GM18511 (cell line): ENCODE data around the gene F10.
"Not testable (repeated sequence)": the region's sequence is repeated elsewhere in the genome, so short reads cannot be mapped to it uniquely, and the experiment has no call there.

ENCODE experiments used
- ATAC-seq: cut with Tn5 transposase; IDR thresholded peaks from one replicate; pipeline ENCODE4 v1.9.1; 2021; ENCODE audit warnings: mild to moderate bottlenecking, moderate library complexity; ENCODE audit not compliant: unreplicated experiment

F10 gene

GRCh38 chr13:113122550-113123225 lies at the start of gene F10:
Gene F10, plus strand, starts transcription at chr13:113122799. Its CDS starts 57 bp downstream, at chr13:113122856.
- no peak for ATAC-seq

- no peak for ATAC-seq
Observed at GRCh38 chr13:113073942-113074341, 48.7 kb upstream of the F10 start.

GRCh38 chr13:113074401-113074800 lies 48.2 kb upstream of the F10 start:
- ATAC-seq: no peak

- ATAC-seq: no peak
Observed at GRCh38 chr13:113074876-113075275, 47.7 kb upstream of the F10 start.

- ATAC-seq: no peak
Observed at GRCh38 chr13:113075711-113076110, 46.9 kb upstream of the F10 start.

- ATAC-seq: no peak
Observed at GRCh38 chr13:113076681-113077401, 45.8 kb upstream of the F10 start.

GRCh38 chr13:113077566-113077952 lies 45.0 kb upstream of the F10 start:
- ATAC-seq: no peak

GRCh38 chr13:113077953-113078901 lies 44.4 kb upstream of the F10 start:
- ATAC-seq: no peak

GRCh38 chr13:113078902-113079780 lies 43.5 kb upstream of the F10 start:
- ATAC-seq: no peak

- ATAC-seq: not testable (repeated sequence)
Observed at GRCh38 chr13:113079781-113080080, 42.9 kb upstream of the F10 start.

GRCh38 chr13:113080361-113080831 lies 42.2 kb upstream of the F10 start:
- no peak for ATAC-seq

- no peak for ATAC-seq
Observed at GRCh38 chr13:113080901-113081521, 41.6 kb upstream of the F10 start.

- no peak for ATAC-seq
Observed at GRCh38 chr13:113082198-113083021, 40.2 kb upstream of the F10 start.

- no peak for ATAC-seq
Observed at GRCh38 chr13:113083022-113083373, 39.6 kb upstream of the F10 start.

GRCh38 chr13:113083402-113084061 lies 39.1 kb upstream of the F10 start:
- no peak for ATAC-seq

GRCh38 chr13:113084094-113084942 lies 38.3 kb upstream of the F10 start:
- no peak for ATAC-seq

GRCh38 chr13:113084943-113085540 lies 37.6 kb upstream of the F10 start:
- no peak for ATAC-seq
